Smooth muscle cell (in vitro differentiated cells): ENCODE measurements around the gene CHCHD1. TPM values are rescaled to one million over a fixed set of nuclear protein-coding genes. Genes with fewer than 3 reads are reported as not detected.

ENCODE experiments used
- DNase-seq: peaks from one replicate; lab custom pipeline; 2025; ENCODE audit not compliant: unreplicated experiment; lab: John Stamatoyannopoulos, UW
- H2AFZ ChIP-seq: fragments of 200-600 bp; sonication (generic); 2 replicates; pipeline ENCODE4 v1.6.0; 2016; ENCODE audit warnings: antibody characterized with exemption, low read depth, mild to moderate bottlenecking
- H3F3A ChIP-seq: fragments of 200-600 bp; sonication (generic); 2 replicates; pipeline ENCODE4 v1.6.0; 2017; ENCODE audit warnings: antibody characterized with exemption, low read depth
- H3K27ac ChIP-seq: fragments of 200-600 bp; sonication (generic); 2 replicates; pipeline ENCODE4 v1.5.1; 2016; ENCODE audit warnings: low read depth, mild to moderate bottlenecking
- H3K27me3 ChIP-seq: fragments of 200-600 bp; sonication (generic); 2 replicates; pipeline ENCODE4 v1.6.1; 2016; ENCODE audit warnings: low read depth, mild to moderate bottlenecking
- H3K36me3 ChIP-seq: fragments of 200-600 bp; sonication (generic); 2 replicates; pipeline ENCODE4 v1.5.1; 2016; ENCODE audit warnings: low read depth
- H3K4me1 ChIP-seq: fragments of 200-600 bp; sonication (generic); 2 replicates; pipeline ENCODE4 v1.5.1; 2016; ENCODE audit warnings: low read depth
- H3K4me2 ChIP-seq: fragments of 200-600 bp; sonication (generic); 2 replicates; pipeline ENCODE4 v1.6.0; 2016; ENCODE audit warnings: mild to moderate bottlenecking
- H3K4me3 ChIP-seq: fragments of 200-600 bp; sonication (generic); 2 replicates; pipeline ENCODE4 v1.5.1; 2016; ENCODE audit warnings: mild to moderate bottlenecking
- H3K79me2 ChIP-seq: fragments of 200-600 bp; sonication (generic); 2 replicates; pipeline ENCODE4 v1.6.0; 2016; ENCODE audit warnings: low read depth, mild to moderate bottlenecking
- H3K9ac ChIP-seq: fragments of 200-600 bp; sonication (generic); 2 replicates; pipeline ENCODE4 v1.6.0; 2016; ENCODE audit warnings: low read depth
- H3K9me3 ChIP-seq: fragments of 200-600 bp; sonication (generic); replicated peaks from 2 replicates; pipeline ENCODE4 v1.5.1; 2016; ENCODE audit warnings: low read depth
- H4K20me1 ChIP-seq: fragments of 200-600 bp; sonication (generic); 2 replicates; pipeline ENCODE4 v1.6.0; 2016; ENCODE audit warnings: low read depth
- WGBS: methylation state at CpG from one replicate; pipeline ENCODE4 v1.1.7; 2016; ENCODE audit warnings: low lambda C conversion rate; 5-methylcytosine and 5-hydroxymethylcytosine counted together
- polyA plus RNA-seq: library from polyadenylated mRNA; unstranded; fragments of >200 nt; fragmentation: Nextera tagmentation; extraction: Ambion mirVana; gene quantifications from 2 replicates; pipeline ENCODE4 v1.2.1, GENCODE V29; 2016
- total RNA-seq: library from RNA; depleted of rRNA; stranded (reverse); fragments of >200 nt; gene quantifications from 2 replicates; pipeline ENCODE4 v1.2.3, GENCODE V29; 2014
- TF ChIP-seq, protein P1 (sequence below): fragments of 200-600 bp; sonication (generic); IDR thresholded peaks from 2 replicates; pipeline ENCODE4 v1.5.1; 2017; ENCODE audit warnings: borderline replicate concordance, mild to moderate bottlenecking, antibody characterized with exemption; ENCODE audit not compliant: insufficient read depth, poor library complexity, severe bottlenecking

CHCHD1 gene
- total and polyA plus RNA-seq, 2 experiments from 2014 or later, result 65.9 to 68.3 TPM

DNA sequence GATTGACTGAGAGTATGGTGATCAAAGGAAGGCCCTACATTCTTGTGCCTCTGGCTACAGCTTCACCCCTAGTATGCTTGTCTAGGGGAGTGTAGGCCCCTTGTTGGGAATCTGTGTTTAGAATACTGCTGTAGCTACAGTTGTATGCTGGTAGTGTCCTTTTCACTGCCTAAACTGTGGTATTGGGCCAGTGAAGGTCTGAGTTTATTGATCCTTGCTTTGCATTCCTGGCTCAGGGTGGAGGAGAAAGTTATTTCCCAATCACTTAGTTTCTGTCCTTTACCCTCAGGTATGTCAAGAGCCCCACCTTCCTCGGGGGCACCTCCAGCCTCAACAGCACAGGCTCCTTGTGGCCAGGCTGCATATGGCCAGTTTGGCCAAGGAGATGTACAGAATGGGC is 31.0 kb upstream of the CHCHD1 start:
- peaks cover 55% of the 10 kb centered on the region for H4K20me1 ChIP-seq
- no peak for DNase-seq
- H3K27me3 ChIP-seq, result no peaks in the 10 kb centered on the region
- H3K79me2 ChIP-seq, result peaks cover 87% of the 10 kb centered on the region
- no peak overlapping the region for H2AFZ ChIP-seq
- no peak overlapping the region for H3K4me2 ChIP-seq
- H3K27ac ChIP-seq, result no peak overlapping the region
- no peaks in the 10 kb centered on the region for H3K4me1 ChIP-seq
- peaks cover 17% of the 10 kb centered on the region for H3K36me3 ChIP-seq
- no peaks in the 10 kb centered on the region for H3K9me3 ChIP-seq
- no peak overlapping the region for H3K4me3 ChIP-seq
- 93% methylated on average over 1 of the region's 1 CpG for WGBS
- no peak overlapping the region for H3K9ac ChIP-seq
- TF ChIP-seq, protein P1, sequence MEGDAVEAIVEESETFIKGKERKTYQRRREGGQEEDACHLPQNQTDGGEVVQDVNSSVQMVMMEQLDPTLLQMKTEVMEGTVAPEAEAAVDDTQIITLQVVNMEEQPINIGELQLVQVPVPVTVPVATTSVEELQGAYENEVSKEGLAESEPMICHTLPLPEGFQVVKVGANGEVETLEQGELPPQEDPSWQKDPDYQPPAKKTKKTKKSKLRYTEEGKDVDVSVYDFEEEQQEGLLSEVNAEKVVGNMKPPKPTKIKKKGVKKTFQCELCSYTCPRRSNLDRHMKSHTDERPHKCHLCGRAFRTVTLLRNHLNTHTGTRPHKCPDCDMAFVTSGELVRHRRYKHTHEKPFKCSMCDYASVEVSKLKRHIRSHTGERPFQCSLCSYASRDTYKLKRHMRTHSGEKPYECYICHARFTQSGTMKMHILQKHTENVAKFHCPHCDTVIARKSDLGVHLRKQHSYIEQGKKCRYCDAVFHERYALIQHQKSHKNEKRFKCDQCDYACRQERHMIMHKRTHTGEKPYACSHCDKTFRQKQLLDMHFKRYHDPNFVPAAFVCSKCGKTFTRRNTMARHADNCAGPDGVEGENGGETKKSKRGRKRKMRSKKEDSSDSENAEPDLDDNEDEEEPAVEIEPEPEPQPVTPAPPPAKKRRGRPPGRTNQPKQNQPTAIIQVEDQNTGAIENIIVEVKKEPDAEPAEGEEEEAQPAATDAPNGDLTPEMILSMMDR, result no peak
- no peaks in the 10 kb centered on the region for H3F3A ChIP-seq

DNA sequence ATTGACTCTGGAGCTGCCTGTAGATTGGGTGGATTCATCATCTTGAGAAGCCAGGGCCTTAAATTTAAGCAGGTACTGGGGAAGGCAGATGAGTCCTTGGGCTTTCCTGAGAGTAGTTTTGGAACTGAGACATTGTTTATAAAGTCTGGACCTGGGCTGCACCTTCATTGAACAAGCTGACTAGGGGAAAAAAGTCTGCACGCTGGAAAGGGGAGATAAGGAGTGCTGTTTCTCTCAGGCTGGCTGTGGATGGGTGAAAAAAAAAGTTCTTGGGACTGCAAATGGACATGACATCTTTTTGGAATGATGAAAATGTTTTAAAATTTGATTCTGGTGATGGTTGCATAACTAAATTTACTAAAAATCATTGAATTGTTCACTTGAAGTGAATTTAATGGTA is 25.7 kb upstream of the CHCHD1 start:
- no peak overlapping the region for H2AFZ ChIP-seq
- no peaks in the 10 kb centered on the region for H3K4me1 ChIP-seq
- peaks cover 74% of the 10 kb centered on the region for H4K20me1 ChIP-seq
- no peaks in the 10 kb centered on the region for H3K9me3 ChIP-seq
- H3F3A ChIP-seq, result no peaks in the 10 kb centered on the region
- 100% methylated on average over 1 of the region's 1 CpG for WGBS
- no peak overlapping the region for H3K4me3 ChIP-seq
- DNase-seq, result no peak
- H3K4me2 ChIP-seq, result no peak overlapping the region
- TF ChIP-seq, protein P1, result no peak
- H3K36me3 ChIP-seq, result peaks cover 16% of the 10 kb centered on the region
- peaks cover 52% of the 10 kb centered on the region for H3K79me2 ChIP-seq
- no peak overlapping the region for H3K9ac ChIP-seq
- no peak overlapping the region for H3K27ac ChIP-seq
- no peaks in the 10 kb centered on the region for H3K27me3 ChIP-seq

DNA sequence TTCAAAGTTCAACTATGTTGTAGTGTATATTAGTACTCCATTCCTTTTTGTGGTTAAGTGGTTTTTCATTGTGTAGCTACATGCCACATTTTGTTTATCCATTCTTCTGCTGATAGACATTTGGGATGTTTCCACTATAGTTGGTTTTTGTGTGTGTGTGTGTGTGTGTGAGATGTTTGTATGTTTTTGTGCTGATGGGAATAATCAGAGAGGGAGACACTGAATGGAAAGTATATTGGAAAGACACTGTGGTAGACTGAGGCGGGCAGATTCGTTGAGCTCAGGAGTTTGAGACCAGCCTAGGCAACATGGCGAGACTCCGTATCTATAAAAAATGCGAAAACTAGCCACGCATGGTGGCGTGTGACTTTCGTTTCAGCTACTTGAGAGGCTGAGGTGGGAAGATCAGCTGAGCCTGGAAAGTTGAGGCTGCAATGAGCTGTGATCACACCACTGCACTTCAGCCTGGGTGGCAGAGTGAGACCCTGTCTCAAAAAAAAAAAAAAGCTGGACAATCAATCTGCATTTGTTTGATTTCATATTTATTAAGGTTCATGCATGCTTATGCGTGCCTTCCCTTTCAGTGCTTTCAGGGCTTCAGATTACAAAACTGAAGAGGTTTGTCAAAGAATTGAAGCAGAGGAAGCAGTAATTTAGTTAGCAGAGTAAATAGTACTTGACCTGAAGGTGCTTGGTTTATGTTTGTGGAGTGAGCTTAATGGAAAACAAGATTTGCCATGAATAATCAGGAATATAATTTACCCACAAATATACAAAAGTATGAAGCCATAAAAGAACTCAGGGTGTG is 22.9 kb upstream of the CHCHD1 start:
- WGBS, result 98% methylated on average over 9 of the region's 9 CpGs
- TF ChIP-seq, protein P1, result no peak
- peaks cover 8% of the 10 kb centered on the region for H3K36me3 ChIP-seq

More for the DNA sequence above, 22.9 kb upstream of the CHCHD1 start:
- H3K27me3 ChIP-seq, result no peaks in the 10 kb centered on the region
- no peaks in the 10 kb centered on the region for H3K9me3 ChIP-seq
- H4K20me1 ChIP-seq, result peaks cover 73% of the 10 kb centered on the region
- H3K79me2 ChIP-seq, result peaks cover 36% of the 10 kb centered on the region
- no peak overlapping the region for H3K4me2 ChIP-seq
- no peaks in the 10 kb centered on the region for H3F3A ChIP-seq
- H3K9ac ChIP-seq, result no peak overlapping the region
- no peak overlapping the region for H3K27ac ChIP-seq
- no peak overlapping the region for H2AFZ ChIP-seq
- no peak for DNase-seq
- no peak overlapping the region for H3K4me3 ChIP-seq
- H3K4me1 ChIP-seq, result no peaks in the 10 kb centered on the region
